Heart right ventricle (tissue), 16 donors: Measurements from ENCODE around the gene AP4M1. TPM values are rescaled to one million over a fixed set of nuclear protein-coding genes. Genes with fewer than 3 reads are reported as not detected.
"Not testable (repeated sequence)": the region's sequence is repeated elsewhere in the genome, so short reads cannot be mapped to it uniquely, and the experiment has no call there.

Experiments
- ATAC-seq, 8 donors: fragments of 200-7000 bp; cut with Tn5 transposase; one replicate each; pipeline ENCODE4 v1.9.1; 2020; ENCODE audit warnings: mild to moderate bottlenecking in 8 of 8, moderate library complexity in 8 of 8, moderate number of reproducible peaks in 1 of 8
- DNase-seq, 2 donors: peaks; one replicate each; pipeline ENCODE4 v3.0.0-alpha.2; 2020
- H3K27ac ChIP-seq, 10 donors: fragments of 200-600 bp; sonication (generic) in 2 of 10; one replicate each; pipeline versions ENCODE4 v1.5.0 to v1.8.0; 2020 to 2022; ENCODE audit warnings: mild to moderate bottlenecking in 3 of 10
- H3K27me3 ChIP-seq, 7 donors: fragments of 200-600 bp; one replicate each; pipeline ENCODE4 v1.8.0; 2021 to 2022; ENCODE audit warnings: mild to moderate bottlenecking in 2 of 7
- H3K36me3 ChIP-seq, 9 donors: fragments of 200-600 bp; sonication (generic) in 1 of 9; one replicate each; pipeline versions ENCODE4 v1.5.0 to v1.8.0; 2020 to 2022; ENCODE audit warnings: mild to moderate bottlenecking in 2 of 9
- H3K4me1 ChIP-seq, 9 donors: fragments of 200-600 bp; sonication (generic) in 1 of 9; one replicate each; pipeline versions ENCODE4 v1.5.0 to v1.8.0; 2020 to 2022; ENCODE audit warnings: mild to moderate bottlenecking in 4 of 9
- H3K4me3 ChIP-seq, 10 donors: fragments of 200-600 bp; sonication (generic) in 2 of 10; one replicate each; pipeline versions ENCODE4 v1.5.0 to v1.8.0; 2020 to 2022; ENCODE audit warnings: mild to moderate bottlenecking in 7 of 10, moderate library complexity in 2 of 10
- H3K9me3 ChIP-seq, 11 donors: fragments of 200-600 bp in 10 of 11; sonication (generic) in 2 of 11; one replicate each; pipeline versions ENCODE4 v1.5.0 to v1.8.0; 2013 to 2022; ENCODE audit warnings: mild to moderate bottlenecking in 2 of 11, control low read depth in 1 of 11, moderate library complexity in 1 of 11
- CTCF ChIP-seq, 9 donors: fragments of 200-600 bp; sonication (generic) in 2 of 9; IDR thresholded peaks; one replicate each; pipeline versions ENCODE4 v1.5.0 to v1.8.0; 2021 to 2022; ENCODE audit warnings: antibody characterized with exemption in 9 of 9, mild to moderate bottlenecking in 5 of 9, moderate library complexity in 1 of 9
- WGBS, 2 donors: extraction: QIAGEN DNeasy Blood & Tissue Kit; methylation state at CpG; one replicate each; pipeline ENCODE4 v1.1.7; 2013; ENCODE audit warnings: inconsistent platforms in 1 of 2; 5-methylcytosine and 5-hydroxymethylcytosine counted together
- intact Hi-C, 10 donors: fragments of 100-400 bp; cut with DNase I; formaldehyde crosslinking; loops; one replicate each; pipeline versions ENCODE4 v1.11.1 to v1.14.2; 2022
- polyA plus RNA-seq, 2 donors: library from polyadenylated mRNA; stranded (reverse); fragments of 200-250 nt; gene quantifications; one replicate each; pipeline ENCODE4 v1.2.3, GENCODE V29; 2013
- total RNA-seq, 10 donors: library from RNA; stranded (reverse); fragmentation: NEBNext Ultra II Directional in 3 of 10; extraction: Animal tissue kit (Norgen Biotek cat#: 25700) in 3 of 10; gene quantifications; one replicate each; pipeline versions ENCODE4 v1.2.1 to v1.2.4, GENCODE V29; 2021 to 2023
- donor health status: Arrhythmogenic right ventricular cardiomyopathy.
- donor health status: ischemic (EF 13 %, LVEDD 7.1; RV severe dilation, severe dysfunction).
- donor health status: healthy with polysubstance abuse.
- donor health status: DM: no; HTN: yes; CAD: no.
- donor health status: DM: no; HTN: no; CAD: no.
- donor health status: ischemic (EF 25% LVEDD 6.9; RV normal size, moderate dysfunction).
- donor health status: ischemic (EF 25% LVEDD 5.7; RV mildly dilated, moderate dysfunction).
- donor health status: healthy.
- donor health status: DM: yes; HTN: yes; CAD: no.
- donor health status: Ischemic cardiomyopathy.
- donor health status: ischemic (EF 35%, LVEDD 5.7; RV mildly dilated, moderate dysfunction).
- donor health status: nonischemic (EF 11% LVEDD 7.7; RV severe dilation, severe dysfunction).
- donor health status: DM: yes; HTN: yes; CAD: no.
- donor health status: PGD.
- donor health status: ischemic (EF 29% LVEDD 5.4; RV normal size, mild dysfunction).
- donor health status: nonischemic (EF 23%, LVEDD 6.1; RV moderate dilation, normal function).

The AP4M1 gene
- total and polyA plus RNA-seq, 12 donors: 8.4 to 20.6 (median 11.1) TPM

- intact Hi-C loops: loop anchor here in 6 of 10 donors (2.0 to 10.0 kb wide), 5 partner anchors 41 to 213 kb away; partner anchors contain the start of genes COPS6 (in 1 of the 6), TRIM4 (in 1 of the 6) and ZNF3 (in 1 of the 6)
- Histone ChIP-seq H3K4me3 (peak overlapping the region; percentile 81 to 98 (median 94)), H3K9me3 (no peaks in the 10 kb centered on the region), H3K4me1 (peaks cover 11 to 43% (median 22%) of the 10 kb centered on the region in 9 donors), H3K27ac (peak overlapping the region in 9 of 10 donors; percentile 86 to 98 (median 96)), H3K27me3 (no peaks in the 10 kb centered on the region), H3K36me3 (peaks cover 0 to 7% (median 0%) of the 10 kb centered on the region in 9 donors)
- 4 to 6% methylated on average over 37 of the region's 37 CpGs for WGBS, 2 donors
- no peak for TF ChIP-seq CTCF (IDR thresholded peaks at IDR 0.05)
- DNase-seq (no peak), ATAC-seq (peak in 2 of 8 donors; percentile 2 to 3)
Observed at GRCh38 chr7:100127866-100128636, 26.6 kb downstream of the AP4M1 start.

GRCh38 chr7:100128637-100128963 is 27.2 kb downstream of the AP4M1 start:
- intact Hi-C loops: loop anchor here in 5 of 10 donors (5.0 to 10.0 kb wide), 4 partner anchors 41 to 214 kb away; partner anchors contain the start of genes COPS6 (in 1 of the 5) and TRIM4 (in 1 of the 5)
- no peak overlapping the region for H3K4me3 ChIP-seq

GRCh38 chr7:100130220-100130607 is 28.8 kb downstream of the AP4M1 start:
- H3K9me3 ChIP-seq, H3K4me3 ChIP-seq, H3K27ac ChIP-seq, DNase-seq, H3K36me3 ChIP-seq, H3K27me3 ChIP-seq, ATAC-seq: not testable (repeated sequence)
- intact Hi-C loops: loop anchor here in 8 of 10 donors (2.0 to 10.0 kb wide), 9 partner anchors 47 to 275 kb away; partner anchors contain the start of genes PVRIG (in 5 of the 8) and TRIM4 (in 1 of the 8)
- 100% methylated on average over 1 of the region's 1 CpG for WGBS, 2 donors
- peaks cover 11 to 35% (median 22%) of the 10 kb centered on the region in 9 donors for H3K4me1 ChIP-seq

More at GRCh38 chr7:100128637-100128963, 27.2 kb downstream of the AP4M1 start:
- Histone ChIP-seq H3K9me3 (no peaks in the 10 kb centered on the region), H3K36me3 (peaks cover 0 to 5% (median 0%) of the 10 kb centered on the region in 9 donors), H3K4me1 (peaks cover 11 to 43% (median 22%) of the 10 kb centered on the region in 9 donors), H3K27me3 (no peaks in the 10 kb centered on the region), H3K27ac (no peak overlapping the region)
- DNase-seq: no peak
- no peak for ATAC-seq
- TF ChIP-seq CTCF (IDR thresholded peaks at IDR 0.05): no peak
- WGBS, 2 donors: 59 to 85% methylated on average over 1 of the region's 1 CpG

- ATAC-seq (no peak), DNase-seq (peak; percentile 78 to 84)
- Histone ChIP-seq H3K4me1 (peaks cover 10 to 31% (median 17%) of the 10 kb centered on the region in 9 donors), H3K27me3 (peaks cover 0 to 1% (median 0%) of the 10 kb centered on the region in 7 donors), H3K9me3 (no peaks in the 10 kb centered on the region), H3K4me3 (peak overlapping the region in 1 of 10 donors; percentile 11), H3K36me3 (no peaks in the 10 kb centered on the region), H3K27ac (no peak overlapping the region)
- intact Hi-C loops: loop anchor here in 8 of 10 donors (2.0 to 10.0 kb wide), 9 partner anchors 48 to 274 kb away; partner anchors contain the start of genes PVRIG (in 5 of the 8) and TRIM4 (in 1 of the 8)
- WGBS, 2 donors: 13 to 14% methylated on average over 24 of the region's 24 CpGs
- TF ChIP-seq CTCF (IDR thresholded peaks at IDR 0.05): peak; percentile 71 to 93 (median 89)
Observed at GRCh38 chr7:100130608-100131453, 29.4 kb downstream of the AP4M1 start.
